IMR-90 (cell line): Measurements from ENCODE around the gene PLD5. TPM values are rescaled to one million over a fixed set of nuclear protein-coding genes. Genes with fewer than 3 reads are reported as not detected.

Experiments used
- ATAC-seq: fragments of 200-7000 bp; cut with Tn5 transposase; 2 replicates; pipeline ENCODE4 v1.9.1; 2020; ENCODE audit warnings: low read depth, mild to moderate bottlenecking, moderate library complexity
- BruUV-seq: library from RNA; stranded (reverse); fragments of 400-500 nt; replicated peaks from 2 replicates; lab custom pipeline; 2021; lab: Mats Ljungman, UMichigan
- CTCF ChIA-PET: fragments of 300-600 bp; formaldehyde crosslinking; extraction: SDS; loops from one replicate; lab custom pipeline; 2021; ENCODE audit warnings: antibody characterized with exemption; lab: Yijun Ruan, JAX
- POLR2A ChIA-PET: fragments of 300-600 bp; sonication (Branson Sonifier 250); formaldehyde crosslinking; loops from one replicate; lab custom pipeline; 2022; ENCODE audit warnings: antibody characterized with exemption; ENCODE audit not compliant: unreplicated experiment; lab: Charles Lee
- DNase-seq: peaks from one replicate; pipeline ENCODE4 v3.0.0; 2013
- H2AFZ ChIP-seq: replicated peaks from 2 replicates; pipeline ENCODE3; 2013; ENCODE audit warnings: low read length, mild to moderate bottlenecking; ENCODE audit not compliant: poor library complexity
- H2AK5ac ChIP-seq: 2 replicates; pipeline ENCODE4 v1.6.1; 2013; ENCODE audit warnings: low read depth, low read length, inconsistent platforms
- H2AK9ac ChIP-seq: replicated peaks from 2 replicates; pipeline ENCODE3; 2013; ENCODE audit warnings: mild to moderate bottlenecking, low read depth, low read length, moderate library complexity; ENCODE audit not compliant: poor library complexity
- H2BK120ac ChIP-seq: 2 replicates; pipeline ENCODE4 v1.6.1; 2013; ENCODE audit warnings: low read depth, low read length, inconsistent platforms
- H2BK15ac ChIP-seq: 3 replicates; pipeline ENCODE4 v1.6.1; 2013; ENCODE audit warnings: low read depth, low read length, inconsistent platforms
- H2BK20ac ChIP-seq: 2 replicates; pipeline ENCODE4 v1.6.1; 2013; ENCODE audit warnings: low read depth, mild to moderate bottlenecking, inconsistent platforms, low read length, moderate library complexity
- H2BK5ac ChIP-seq: 2 replicates; pipeline ENCODE4 v1.6.1; 2013; ENCODE audit warnings: mild to moderate bottlenecking, low read depth, low read length, inconsistent platforms; ENCODE audit not compliant: poor library complexity, severe bottlenecking
- H3K14ac ChIP-seq: replicated peaks from 2 replicates; pipeline ENCODE4 v1.6.1; 2013; ENCODE audit warnings: low read depth, low read length, inconsistent platforms
- H3K18ac ChIP-seq: 2 replicates; pipeline ENCODE4 v1.6.1; 2013; ENCODE audit warnings: low read depth, low read length, control low read depth
- H3K23ac ChIP-seq: 2 replicates; pipeline ENCODE4 v1.6.1; 2013; ENCODE audit warnings: low read depth, low read length, inconsistent platforms
- H3K27ac ChIP-seq: 2 replicates; pipeline ENCODE4 v1.5.1; 2013; ENCODE audit warnings: mild to moderate bottlenecking, control low read depth, low read length; ENCODE audit not compliant: insufficient read depth
- H3K27me3 ChIP-seq: 2 replicates; pipeline ENCODE4 v1.6.1; 2013; ENCODE audit warnings: low read length; ENCODE audit not compliant: control insufficient read depth, insufficient read depth
- H3K36me3 ChIP-seq: 2 replicates; pipeline ENCODE4 v1.6.1; 2013; ENCODE audit warnings: low read length, mixed read lengths; ENCODE audit not compliant: control insufficient read depth, insufficient read depth
- H3K4ac ChIP-seq: 2 replicates; pipeline ENCODE4 v1.6.1; 2013; ENCODE audit warnings: low read depth, low read length, inconsistent platforms
- H3K4me1 ChIP-seq: 2 replicates; pipeline ENCODE4 v1.6.1; 2013; ENCODE audit warnings: low read length, mixed read lengths; ENCODE audit not compliant: control insufficient read depth, insufficient read depth
- H3K4me2 ChIP-seq: 2 replicates; pipeline ENCODE4 v1.6.1; 2013; ENCODE audit warnings: low read depth, mild to moderate bottlenecking, control low read depth, low read length, moderate library complexity
- H3K4me3 ChIP-seq: 2 replicates; pipeline ENCODE4 v1.5.1; 2013; ENCODE audit warnings: low read depth, mild to moderate bottlenecking, control low read depth, low read length, moderate library complexity; ENCODE audit not compliant: insufficient read depth
- H3K56ac ChIP-seq: 2 replicates; pipeline ENCODE4 v1.6.1; 2013; ENCODE audit warnings: low read length, inconsistent platforms; ENCODE audit not compliant: insufficient read depth; ENCODE audit errors: extremely low read depth
- H3K79me1 ChIP-seq, 2 experiments: 2 replicates each; pipeline ENCODE4 v1.6.1; 2013; ENCODE audit warnings: low read length in 2 of 2, inconsistent platforms in 1 of 2, low read depth in 1 of 2
- H3K9ac ChIP-seq: 2 replicates; pipeline ENCODE4 v1.6.1; 2013; ENCODE audit warnings: low read depth, low read length, control low read depth
- H3K9me1 ChIP-seq: 2 replicates; pipeline ENCODE4 v1.6.1; 2013; ENCODE audit warnings: low read length, inconsistent platforms; ENCODE audit not compliant: insufficient read depth
- H3K9me3 ChIP-seq: 2 replicates; pipeline ENCODE4 v1.6.1; 2013; ENCODE audit warnings: low read length; ENCODE audit not compliant: control insufficient read depth, insufficient read depth
- H4K20me1 ChIP-seq: 2 replicates; pipeline ENCODE4 v1.6.1; 2013; ENCODE audit warnings: low read length, inconsistent platforms; ENCODE audit not compliant: insufficient read depth
- H4K5ac ChIP-seq: 2 replicates; pipeline ENCODE4 v1.6.1; 2013; ENCODE audit warnings: mild to moderate bottlenecking, low read depth, low read length, control low read depth
- H4K8ac ChIP-seq, 2 experiments: 2 replicates each; pipeline ENCODE4 v1.6.1; 2013; ENCODE audit warnings: low read depth in 2 of 2, low read length in 2 of 2, control low read depth in 1 of 2, inconsistent platforms in 1 of 2
- H4K91ac ChIP-seq: 2 replicates; pipeline ENCODE4 v1.6.1; 2013; ENCODE audit warnings: low read depth, low read length, inconsistent platforms; ENCODE audit not compliant: insufficient read depth
- CEBPB ChIP-seq: IDR thresholded peaks from 2 replicates; pipeline ENCODE4 v1.6.1; 2012; ENCODE audit warnings: low read depth, low read length, improper control_type of control experiment
- CHD1 ChIP-seq: IDR thresholded peaks from 2 replicates; pipeline ENCODE4 v1.6.1; 2012; ENCODE audit warnings: low read depth, low read length, improper control_type of control experiment
- ELK1 ChIP-seq: fragments of 150-350 bp; IDR thresholded peaks from 2 replicates; pipeline ENCODE4 v1.6.1; 2016; ENCODE audit warnings: low read depth, mild to moderate bottlenecking, low read length, moderate library complexity, borderline replicate concordance
- FOS ChIP-seq: fragments of 150-350 bp; IDR thresholded peaks from 2 replicates; pipeline ENCODE4 v1.6.1; 2016; ENCODE audit warnings: low read depth, low read length
- MAFK ChIP-seq: IDR thresholded peaks from 2 replicates; pipeline ENCODE4 v1.6.1; 2012; ENCODE audit warnings: low read depth, low read length, improper control_type of control experiment
- MAZ ChIP-seq: IDR thresholded peaks from 2 replicates; pipeline ENCODE4 v1.6.1; 2012; ENCODE audit warnings: low read depth, mild to moderate bottlenecking, low read length, improper control_type of control experiment, moderate library complexity, borderline replicate concordance
- MXI1 ChIP-seq: IDR thresholded peaks from 2 replicates; pipeline ENCODE4 v1.6.1; 2012; ENCODE audit warnings: low read depth, mild to moderate bottlenecking, low read length, moderate library complexity, borderline replicate concordance
- RAD21 ChIP-seq: IDR thresholded peaks from 2 replicates; pipeline ENCODE4 v1.6.1; 2012; ENCODE audit warnings: low read length, improper control_type of control experiment
- RCOR1 ChIP-seq: IDR thresholded peaks from 2 replicates; pipeline ENCODE4 v1.6.1; 2012; ENCODE audit warnings: mild to moderate bottlenecking, low read length, improper control_type of control experiment; ENCODE audit not compliant: insufficient replicate concordance
- RFX5 ChIP-seq: IDR thresholded peaks from 2 replicates; pipeline ENCODE4 v1.8.0; 2012; ENCODE audit warnings: low read depth, mild to moderate bottlenecking, low read length, moderate library complexity
- SMC3 ChIP-seq: fragments of 150-350 bp; IDR thresholded peaks from 2 replicates; pipeline ENCODE4 v1.6.1; 2016; ENCODE audit warnings: low read depth, mild to moderate bottlenecking, antibody characterized with exemption, low read length, moderate library complexity
- WGBS, 2 experiments: methylation state at CpG; one replicate each; pipeline versions ENCODE4 v1.1.5 to v1.1.7; 2013; ENCODE audit warnings: missing lambda C conversion rate in 2 of 2; ENCODE audit not compliant: insufficient read length in 1 of 2; ENCODE audit errors: extremely low coverage in 2 of 2; 5-methylcytosine and 5-hydroxymethylcytosine counted together
- dilution Hi-C: fragments of 300-500 bp; cut with HindIII; formaldehyde crosslinking; loops from one replicate; pipeline ENCODE4 v1.14.3; 2018; ENCODE audit warnings: low sequenced_read_pairs; ENCODE audit not compliant: unreplicated experiment
- in situ Hi-C: fragments of 300-500 bp; cut with MboI; formaldehyde crosslinking; loops from 3 replicates; pipeline ENCODE4 v1.14.3; 2019; ENCODE audit warnings: low sequenced_read_pairs, inconsistent platforms, mixed read lengths
- intact Hi-C: fragments of 100-400 bp; cut with micrococcal nuclease; formaldehyde crosslinking; loops from 2 replicates; pipeline ENCODE4 v1.10.0; 2022
- polyA plus RNA-seq, 3 experiments: library from polyadenylated mRNA; depleted of rRNA; stranded (reverse); fragments of >200 nt; gene quantifications; 2 replicates each; pipeline ENCODE4 v1.2.3, GENCODE V29; 2012; ENCODE audit warnings: low replicate concordance in 1 of 3
- total RNA-seq: library from RNA; depleted of rRNA; stranded (reverse); fragments of >200 nt; gene quantifications from 2 replicates; pipeline ENCODE4 v1.2.3, GENCODE V29; 2012
- TF ChIP-seq, protein P1 (sequence below): fragments of 150-350 bp; IDR thresholded peaks from 2 replicates; pipeline ENCODE4 v1.6.1; 2017; ENCODE audit warnings: mild to moderate bottlenecking, antibody characterized with exemption, low read length, low read depth

Gene PLD5
- total and polyA plus RNA-seq, 2 of the 4 experiments (the other 2 are of a cell fraction): not detected

- no peaks in the 10 kb centered on the region for H3K27me3 ChIP-seq
- H3K23ac ChIP-seq: no peak overlapping the region
- no peak overlapping the region for H3K4ac ChIP-seq
- no peak overlapping the region for H2AFZ ChIP-seq
- no peak overlapping the region for H3K4me2 ChIP-seq
- in situ Hi-C loops: no loop called here
- no peak overlapping the region for H4K5ac ChIP-seq
- H3K4me1 ChIP-seq: no peaks in the 10 kb centered on the region
- no peaks in the 10 kb centered on the region for H3K9me1 ChIP-seq
- DNase-seq (no peak), ATAC-seq (no peak)
- no peak overlapping the region for H2BK120ac ChIP-seq
- no peak overlapping the region for H4K91ac ChIP-seq
- no peak overlapping the region for H3K14ac ChIP-seq
- ChIA-PET POLR2A (no interaction called here), CTCF (no interaction called here)
- peaks cover 2% of the 10 kb centered on the region; the same call in 1 of the 2 replicates for H3K9me3 ChIP-seq
- H2AK9ac ChIP-seq: no peak overlapping the region
- no peak overlapping the region for H3K18ac ChIP-seq
- H2BK5ac ChIP-seq: no peak overlapping the region
- H3K36me3 ChIP-seq: no peaks in the 10 kb centered on the region
- H3K79me1 ChIP-seq: no peaks in the 10 kb centered on the region
- no peak overlapping the region for H4K8ac ChIP-seq
- intact Hi-C loops: no loop called here
- H2BK20ac ChIP-seq: no peak overlapping the region
- WGBS, 2 experiments: 0% methylated on average over 1 of the region's 3 CpGs; no CpG with 5 or more reads in 1 of the 2 experiments
- H3K27ac ChIP-seq: no peak overlapping the region
- TF ChIP-seq CEBPB (no peak), SMC3 (no peak), FOS (no peak), ELK1 (no peak), MAZ (no peak), RCOR1 (no peak), CHD1 (no peak), MXI1 (no peak), RAD21 (no peak), MAFK (no peak), RFX5 (no peak)
- TF ChIP-seq, protein P1, sequence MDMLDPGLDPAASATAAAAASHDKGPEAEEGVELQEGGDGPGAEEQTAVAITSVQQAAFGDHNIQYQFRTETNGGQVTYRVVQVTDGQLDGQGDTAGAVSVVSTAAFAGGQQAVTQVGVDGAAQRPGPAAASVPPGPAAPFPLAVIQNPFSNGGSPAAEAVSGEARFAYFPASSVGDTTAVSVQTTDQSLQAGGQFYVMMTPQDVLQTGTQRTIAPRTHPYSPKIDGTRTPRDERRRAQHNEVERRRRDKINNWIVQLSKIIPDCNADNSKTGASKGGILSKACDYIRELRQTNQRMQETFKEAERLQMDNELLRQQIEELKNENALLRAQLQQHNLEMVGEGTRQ: no peak
- no peak overlapping the region for H3K9ac ChIP-seq
- H3K56ac ChIP-seq: no peak overlapping the region
- H2BK15ac ChIP-seq: no peak overlapping the region
- no peaks in the 10 kb centered on the region for H4K20me1 ChIP-seq
- no peak overlapping the region for H2AK5ac ChIP-seq
- no peak overlapping the region for H3K4me3 ChIP-seq
- dilution Hi-C loops: no loop called here
- BruUV-seq: no TSS peak
Measured at GRCh38 chr1:242043165-242043564, 481.3 kb downstream of the PLD5 start.
